ENCODE measurements around the gene FBXO21.

DNA sequence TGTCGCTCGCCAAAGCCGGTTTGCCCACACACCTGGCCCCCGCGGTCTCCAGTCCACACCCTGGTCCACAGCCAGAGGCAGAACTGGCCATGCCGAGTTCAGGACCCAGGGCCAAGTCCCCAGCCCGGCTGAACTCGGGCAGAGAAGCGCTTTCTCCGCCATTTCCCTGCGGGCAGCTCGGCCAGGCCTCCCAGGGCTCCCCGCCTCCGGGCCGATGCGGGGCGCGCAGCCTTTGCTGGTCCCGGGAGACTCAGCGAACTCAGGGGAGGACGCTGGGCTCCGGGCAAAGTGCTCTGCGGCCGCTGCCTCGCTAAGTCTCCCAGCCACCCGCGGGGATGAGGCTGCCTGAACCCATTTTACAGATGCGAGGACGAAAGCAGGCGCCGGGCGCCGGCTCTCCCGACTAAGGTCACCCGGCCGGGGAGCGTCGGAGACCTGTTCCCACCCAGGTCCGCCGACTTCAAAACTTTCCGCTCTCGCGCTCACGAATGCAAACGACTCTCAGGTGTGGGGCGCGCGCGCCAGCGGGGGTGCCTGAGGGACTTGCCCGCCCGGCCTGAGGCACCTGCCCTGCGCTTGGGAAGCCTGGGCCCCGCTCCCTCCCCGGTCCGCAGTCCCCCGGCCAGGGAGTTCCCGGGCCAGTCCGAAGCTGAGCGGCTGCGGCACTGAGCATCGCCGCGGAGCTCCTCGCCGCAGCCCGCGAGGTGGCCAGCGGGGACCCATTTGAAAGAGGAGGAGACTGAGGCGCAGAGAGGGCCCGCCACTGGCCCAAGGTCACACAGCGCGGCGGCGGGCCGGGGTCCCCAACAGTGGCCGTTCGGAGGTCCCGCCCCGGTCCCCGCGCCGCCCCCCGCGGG is 91.7 kb downstream of the FBXO21 start:
- TF ChIP-seq, protein P1, sequence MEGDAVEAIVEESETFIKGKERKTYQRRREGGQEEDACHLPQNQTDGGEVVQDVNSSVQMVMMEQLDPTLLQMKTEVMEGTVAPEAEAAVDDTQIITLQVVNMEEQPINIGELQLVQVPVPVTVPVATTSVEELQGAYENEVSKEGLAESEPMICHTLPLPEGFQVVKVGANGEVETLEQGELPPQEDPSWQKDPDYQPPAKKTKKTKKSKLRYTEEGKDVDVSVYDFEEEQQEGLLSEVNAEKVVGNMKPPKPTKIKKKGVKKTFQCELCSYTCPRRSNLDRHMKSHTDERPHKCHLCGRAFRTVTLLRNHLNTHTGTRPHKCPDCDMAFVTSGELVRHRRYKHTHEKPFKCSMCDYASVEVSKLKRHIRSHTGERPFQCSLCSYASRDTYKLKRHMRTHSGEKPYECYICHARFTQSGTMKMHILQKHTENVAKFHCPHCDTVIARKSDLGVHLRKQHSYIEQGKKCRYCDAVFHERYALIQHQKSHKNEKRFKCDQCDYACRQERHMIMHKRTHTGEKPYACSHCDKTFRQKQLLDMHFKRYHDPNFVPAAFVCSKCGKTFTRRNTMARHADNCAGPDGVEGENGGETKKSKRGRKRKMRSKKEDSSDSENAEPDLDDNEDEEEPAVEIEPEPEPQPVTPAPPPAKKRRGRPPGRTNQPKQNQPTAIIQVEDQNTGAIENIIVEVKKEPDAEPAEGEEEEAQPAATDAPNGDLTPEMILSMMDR (optimal IDR thresholded peaks at IDR 0.05 in 1 of 3, IDR thresholded peaks at IDR 0.05 in 1 of 3, conservative IDR thresholded peaks at IDR 0.05 in 1 of 3; ENCODE audit: extremely low read depth in 1 of 3, insufficient read depth in 2 of 3, low read length in 3 of 3) = no peak
- TF ChIP-seq EZH2 (IDR thresholded peaks at IDR 0.05; ENCODE audit: low read length) = peak; percentile 96
